Astrocyte of the spinal cord (primary cell): ENCODE data around the gene CASP10.
"Not testable (repeated sequence)": the region's sequence is repeated elsewhere in the genome, so short reads cannot be mapped to it uniquely, and the experiment has no call there.

ENCODE experiments used
- DNase-seq: peaks from one replicate; pipeline ENCODE4 v3.0.0; 2011; ENCODE audit warnings: low read depth, low spot score
- H3K4me3 ChIP-seq: 2 replicates; pipeline ENCODE4 v1.5.1; 2011; ENCODE audit warnings: low read depth, mild to moderate bottlenecking, low read length, moderate library complexity
- CTCF ChIP-seq: IDR thresholded peaks from 2 replicates; pipeline ENCODE4 v1.5.1; 2012; ENCODE audit warnings: low read depth, mild to moderate bottlenecking, low read length, inconsistent platforms
- in situ Hi-C: cut with HindIII; loops from 2 replicates; pipeline ENCODE4 v1.10.0; 2017; ENCODE audit warnings: low sequenced_read_pairs

CASP10 gene

GRCh38 chr2:201182650-201183364, at the start of gene CASP10:
TSS of gene CASP10 (plus strand) at chr2:201183141. CDS start at chr2:201185778, 2,637 bp downstream.
- DNase-seq = peak; percentile 19
- in situ Hi-C loops = no loop called here
- no peak for TF ChIP-seq CTCF
- H3K4me3 ChIP-seq = peak within 1 kb of the TSS; percentile 18

- no peak for DNase-seq
- H3K4me3 ChIP-seq = no peak overlapping the region
- in situ Hi-C loops = no loop called here
- no peak for TF ChIP-seq CTCF
Observed at GRCh38 chr2:201135386-201135785, 47.6 kb upstream of the CASP10 start.

- TF ChIP-seq CTCF = no peak
- in situ Hi-C loops = no loop called here
- DNase-seq = no peak
- no peak overlapping the region for H3K4me3 ChIP-seq
Observed at GRCh38 chr2:201136889-201137321, 46.0 kb upstream of the CASP10 start.

GRCh38 chr2:201137505-201138400, 45.2 kb upstream of the CASP10 start:
- in situ Hi-C loops = no loop called here
- DNase-seq = no peak
- TF ChIP-seq CTCF = no peak
- H3K4me3 ChIP-seq = no peak overlapping the region

- DNase-seq = no peak
- in situ Hi-C loops = no loop called here
- no peak overlapping the region for H3K4me3 ChIP-seq
- no peak for TF ChIP-seq CTCF
Observed at GRCh38 chr2:201138401-201138970, 44.5 kb upstream of the CASP10 start.

- in situ Hi-C loops, H3K4me3 ChIP-seq, DNase-seq: not testable (repeated sequence)
Observed at GRCh38 chr2:201138986-201139781, 43.8 kb upstream of the CASP10 start.
